Vagina (tissue), 2 donors: ENCODE results near the gene DMAC1. TPM values are rescaled to one million over a fixed set of nuclear protein-coding genes. Genes with fewer than 3 reads are reported as not detected.

Experiments used
- DNase-seq, 2 donors: peaks; one replicate each; pipeline ENCODE4 v3.0.0-alpha.2; 2017; ENCODE audit errors: extremely low spot score in 2 of 2
- H3K27ac ChIP-seq: fragments of 200-600 bp; sonication (generic); one replicate; pipeline ENCODE4 v1.5.1; 2019
- H3K27me3 ChIP-seq: fragments of 200-600 bp; sonication (generic); one replicate; pipeline ENCODE4 v1.5.1; 2019
- H3K36me3 ChIP-seq, 2 donors: fragments of 200-600 bp; sonication (generic); one replicate each; pipeline ENCODE4 v1.5.1; 2017 to 2019
- H3K4me1 ChIP-seq: fragments of 200-600 bp; sonication (generic); one replicate; pipeline ENCODE4 v1.5.1; 2019
- H3K4me3 ChIP-seq, 2 donors: fragments of 200-600 bp; sonication (generic); 1 replicate in 1 of 2; 2 replicates in 1 of 2; pipeline ENCODE4 v1.5.1; 2016 to 2019
- H3K9me3 ChIP-seq: fragments of 200-600 bp; sonication (generic); one replicate; pipeline ENCODE4 v1.5.1; 2019
- CTCF ChIP-seq, 3 experiments: fragments of 450-650 bp in 2 of 3; fragments of 200-600 bp in 1 of 3; sonication (generic) in 1 of 3; IDR thresholded peaks; one replicate each; pipeline ENCODE4 v1.5.1; 2017 to 2019; ENCODE audit warnings: antibody characterized with exemption in 3 of 3, mild to moderate bottlenecking in 2 of 3, moderate library complexity in 2 of 3
- POLR2A ChIP-seq, 2 donors: fragments of 450-650 bp; IDR thresholded peaks; one replicate each; pipeline ENCODE4 v1.6.1; 2017; ENCODE audit warnings: antibody characterized with exemption in 2 of 2, mild to moderate bottlenecking in 2 of 2, moderate library complexity in 2 of 2
- POLR2AphosphoS5 ChIP-seq, 2 donors: sonication (generic); formaldehyde crosslinking; IDR thresholded peaks; one replicate each; pipeline ENCODE4 v1.9.0; 2017; ENCODE audit warnings: antibody characterized with exemption in 2 of 2, mild to moderate bottlenecking in 2 of 2, low read depth in 1 of 2; ENCODE audit not compliant: insufficient read depth in 1 of 2
- intact Hi-C: fragments of 100-400 bp; cut with DNase I; formaldehyde crosslinking; loops from one replicate; pipeline ENCODE4 v1.15.1; 2023
- total RNA-seq: library from RNA; depleted of rRNA; stranded (reverse); fragments of >200 nt; gene quantifications from one replicate; pipeline ENCODE4 v1.2.3, GENCODE V29; 2016

Gene DMAC1
- total RNA-seq = 12.3 TPM

GRCh38 chr9:7799234-7799943 is at the start of gene DMAC1:
TSS of gene DMAC1 (minus strand) at chr9:7799778. CDS start at chr9:7799734, 44 bp downstream.
- Histone ChIP-seq H3K36me3 (no peaks in the 10 kb centered on the region), H3K4me1 (peaks cover 9% of the 10 kb centered on the region), H3K27me3 (no peaks in the 10 kb centered on the region), H3K27ac (peak within 1 kb of the TSS; percentile 79), H3K4me3 (peak within 1 kb of the TSS; percentile 56 to 80), H3K9me3 (no peaks in the 10 kb centered on the region)
- TF ChIP-seq POLR2AphosphoS5 (IDR thresholded peaks at IDR 0.05; ENCODE audit: insufficient read depth in 1 of 2, low read depth in 1 of 2) = peak in 1 of 2 donors; percentile 72
- no peak for TF ChIP-seq CTCF (IDR thresholded peaks at IDR 0.05)
- no peak for DNase-seq
- intact Hi-C loops = no loop called here

DNA sequence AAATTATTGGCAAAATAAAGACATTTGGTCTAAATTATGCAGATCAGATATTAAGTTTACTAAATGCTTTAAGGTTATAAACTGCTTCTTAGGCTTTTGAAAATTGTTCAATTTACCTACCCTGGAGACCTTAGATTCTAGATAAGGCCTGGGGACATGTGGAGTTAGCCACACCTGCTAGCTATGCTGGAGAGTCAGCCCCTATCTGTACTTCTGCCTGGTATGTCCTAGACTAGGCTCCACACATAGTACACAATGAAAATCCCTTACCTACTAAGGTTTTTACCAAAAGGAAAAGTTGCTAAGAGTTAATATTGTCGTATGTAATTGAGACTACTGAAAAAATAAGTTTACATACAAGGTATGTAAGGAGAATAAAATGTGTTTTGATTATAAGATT is 49.8 kb upstream of the DMAC1 start:
- Histone ChIP-seq H3K4me1 (no peaks in the 10 kb centered on the region), H3K27ac (no peak overlapping the region), H3K27me3 (no peaks in the 10 kb centered on the region), H3K36me3 (no peaks in the 10 kb centered on the region), H3K9me3 (no peaks in the 10 kb centered on the region), H3K4me3 (no peak overlapping the region)
- TF ChIP-seq POLR2AphosphoS5 (IDR thresholded peaks at IDR 0.05; ENCODE audit: insufficient read depth in 1 of 2, low read depth in 1 of 2) = no peak
- no peak for TF ChIP-seq POLR2A (IDR thresholded peaks at IDR 0.05)
- TF ChIP-seq CTCF (IDR thresholded peaks at IDR 0.05) = no peak
- intact Hi-C loops = no loop called here
- no peak for DNase-seq

- no peaks in the 10 kb centered on the region for H3K36me3 ChIP-seq
- no peaks in the 10 kb centered on the region for H3K9me3 ChIP-seq
- no peak overlapping the region for H3K27ac ChIP-seq
- DNase-seq = no peak
- H3K27me3 ChIP-seq = no peaks in the 10 kb centered on the region
- intact Hi-C loops = no loop called here
- TF ChIP-seq CTCF (IDR thresholded peaks at IDR 0.05) (no peak), POLR2AphosphoS5 (IDR thresholded peaks at IDR 0.05; ENCODE audit: insufficient read depth in 1 of 2, low read depth in 1 of 2) (no peak), POLR2A (IDR thresholded peaks at IDR 0.05) (no peak)
- no peak overlapping the region for H3K4me3 ChIP-seq
- H3K4me1 ChIP-seq = no peaks in the 10 kb centered on the region
Measured at GRCh38 chr9:7848498-7848897, 48.9 kb upstream of the DMAC1 start.

GRCh38 chr9:7844242-7844641 is 44.7 kb upstream of the DMAC1 start:
- Histone ChIP-seq H3K36me3 (no peaks in the 10 kb centered on the region), H3K4me3 (no peak overlapping the region), H3K9me3 (no peaks in the 10 kb centered on the region), H3K4me1 (no peaks in the 10 kb centered on the region), H3K27me3 (no peaks in the 10 kb centered on the region), H3K27ac (no peak overlapping the region)
- DNase-seq = no peak
- intact Hi-C loops = no loop called here
- no peak for TF ChIP-seq CTCF (IDR thresholded peaks at IDR 0.05)
- no peak for TF ChIP-seq POLR2AphosphoS5 (IDR thresholded peaks at IDR 0.05; ENCODE audit: insufficient read depth in 1 of 2, low read depth in 1 of 2)
- no peak for TF ChIP-seq POLR2A (IDR thresholded peaks at IDR 0.05)

DNA sequence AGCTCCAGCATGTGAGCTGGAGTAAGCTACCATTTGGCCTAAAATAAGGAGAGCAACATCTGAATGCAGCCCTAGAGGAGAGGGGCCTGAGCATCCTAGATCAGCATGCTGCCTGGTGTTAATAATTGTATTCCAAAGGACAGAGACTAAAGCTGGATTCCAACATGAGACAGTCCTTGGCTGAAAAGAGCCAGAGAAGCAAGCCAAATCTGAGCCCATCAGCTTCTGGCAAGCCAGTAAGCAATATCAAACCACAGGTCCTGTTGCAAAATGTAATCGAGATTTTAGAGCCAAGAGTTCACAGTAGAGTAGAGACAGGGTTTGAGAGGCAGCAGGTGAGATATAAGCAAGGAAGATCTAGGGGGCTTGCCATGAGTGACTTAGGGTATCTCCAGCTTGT is 42.3 kb upstream of the DMAC1 start:
- Histone ChIP-seq H3K27ac (no peak overlapping the region), H3K4me3 (no peak overlapping the region), H3K9me3 (no peaks in the 10 kb centered on the region), H3K36me3 (no peaks in the 10 kb centered on the region), H3K4me1 (no peaks in the 10 kb centered on the region), H3K27me3 (no peaks in the 10 kb centered on the region)
- no peak for DNase-seq
- intact Hi-C loops = no loop called here
- no peak for TF ChIP-seq POLR2AphosphoS5 (IDR thresholded peaks at IDR 0.05; ENCODE audit: insufficient read depth in 1 of 2, low read depth in 1 of 2)
